A204.1 (cell line): Measurements from ENCODE around the gene TMEM235.

Source experiments
- FAIRE-seq: peaks from 2 replicates; lab custom pipeline; 2012; peaks lifted over from hg19 to GRCh38; lab: Jason Lieb, UNC

Gene TMEM235

GRCh38 chr17:78230996-78231935 lies at the start of gene TMEM235:
TSS of gene TMEM235 (plus strand) at chr17:78231631. CDS start at chr17:78232024, 393 bp downstream.
- no peak for FAIRE-seq

- FAIRE-seq = no peak
Observed at GRCh38 chr17:78182504-78182903, 48.9 kb upstream of the TMEM235 start.

GRCh38 chr17:78183916-78184315 lies 47.5 kb upstream of the TMEM235 start:
- no peak for FAIRE-seq

GRCh38 chr17:78184351-78184750 lies 47.1 kb upstream of the TMEM235 start:
- no peak for FAIRE-seq

GRCh38 chr17:78184868-78185267 lies 46.6 kb upstream of the TMEM235 start:
- FAIRE-seq = no peak

GRCh38 chr17:78185981-78186691 lies 45.3 kb upstream of the TMEM235 start:
- no peak for FAIRE-seq

- FAIRE-seq = peak; percentile 98
Observed at GRCh38 chr17:78186692-78187595, 44.5 kb upstream of the TMEM235 start, which contains the start of the genes AFMID and TK1. TSS of gene AFMID (plus strand) at chr17:78187362. CDS start at chr17:78187371, 9 bp downstream. TSS of gene TK1 (minus strand) at chr17:78187052. CDS start at chr17:78186994, 58 bp downstream.

GRCh38 chr17:78196716-78197115 lies 34.7 kb upstream of the TMEM235 start:
- FAIRE-seq = no peak

GRCh38 chr17:78197147-78197832 lies 34.1 kb upstream of the TMEM235 start:
- no peak for FAIRE-seq

- FAIRE-seq = no peak
Observed at GRCh38 chr17:78200451-78200850, 31.0 kb upstream of the TMEM235 start.

- FAIRE-seq = no peak
Observed at GRCh38 chr17:78202666-78203065, 28.8 kb upstream of the TMEM235 start.

- FAIRE-seq = no peak
Observed at GRCh38 chr17:78204387-78205123, 26.9 kb upstream of the TMEM235 start.

- FAIRE-seq = no peak
Observed at GRCh38 chr17:78205124-78205775, 26.2 kb upstream of the TMEM235 start.

- no peak for FAIRE-seq
Observed at GRCh38 chr17:78206298-78206697, 25.1 kb upstream of the TMEM235 start.

- no peak for FAIRE-seq
Observed at GRCh38 chr17:78208486-78208885, 22.9 kb upstream of the TMEM235 start.

- no peak for FAIRE-seq
Observed at GRCh38 chr17:78210111-78210510, 21.3 kb upstream of the TMEM235 start.

- no peak for FAIRE-seq
Observed at GRCh38 chr17:78211032-78211431, 20.4 kb upstream of the TMEM235 start.

- FAIRE-seq = no peak
Observed at GRCh38 chr17:78214016-78214705, 17.3 kb upstream of the TMEM235 start, which contains the start of gene BIRC5. TSS of gene BIRC5 (plus strand) at chr17:78214253. CDS start at chr17:78214317, 64 bp downstream.

- no peak for FAIRE-seq
Observed at GRCh38 chr17:78214706-78215061, 16.7 kb upstream of the TMEM235 start.
